ENCODE measurements around the gene TMEM253. TPM values are rescaled to one million over a fixed set of nuclear protein-coding genes. Genes with fewer than 3 reads are reported as not detected.

Gene TMEM253
- total RNA-seq, 1 donor from 2014 or later, result 1.6 TPM

DNA sequence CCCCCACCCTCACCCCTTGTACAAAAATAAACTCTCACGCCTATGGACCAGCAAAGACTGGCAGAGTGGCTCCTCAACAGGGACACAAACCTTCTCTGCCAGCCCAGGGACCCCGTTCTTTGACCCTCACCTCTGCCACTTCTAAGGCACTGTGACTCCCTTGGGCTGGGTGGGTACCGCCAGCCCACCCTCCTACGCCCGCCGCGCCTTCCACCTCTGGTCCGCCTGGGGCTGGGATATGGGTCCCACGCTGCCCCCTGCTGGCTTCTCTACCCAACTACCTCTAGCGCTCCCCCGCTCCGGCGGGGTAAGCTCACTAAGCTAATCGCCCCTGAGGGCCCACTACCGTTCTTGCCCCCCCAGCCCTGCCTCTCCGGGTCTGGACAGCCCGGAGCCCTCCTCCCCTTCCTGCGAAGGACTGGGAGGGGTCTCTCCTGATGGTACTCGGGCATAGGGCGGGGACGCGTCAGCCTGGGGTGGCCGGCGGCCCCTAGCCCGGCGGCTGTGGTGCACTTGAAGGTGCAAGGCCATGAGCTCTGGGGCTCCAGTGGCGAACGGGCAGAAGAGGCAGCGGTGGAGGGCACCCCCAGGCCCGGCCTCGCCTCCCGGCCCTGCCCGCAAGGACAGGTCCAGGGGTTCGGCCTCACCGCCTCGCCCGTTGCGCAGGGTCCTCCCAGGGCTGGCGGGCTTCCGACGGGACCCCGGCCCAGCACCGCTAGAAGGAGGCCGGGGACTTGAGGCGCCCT lies 10.5 kb upstream of the TMEM253 start:
- no peak for DNase-seq (ENCODE audit: low spot score)

DNA sequence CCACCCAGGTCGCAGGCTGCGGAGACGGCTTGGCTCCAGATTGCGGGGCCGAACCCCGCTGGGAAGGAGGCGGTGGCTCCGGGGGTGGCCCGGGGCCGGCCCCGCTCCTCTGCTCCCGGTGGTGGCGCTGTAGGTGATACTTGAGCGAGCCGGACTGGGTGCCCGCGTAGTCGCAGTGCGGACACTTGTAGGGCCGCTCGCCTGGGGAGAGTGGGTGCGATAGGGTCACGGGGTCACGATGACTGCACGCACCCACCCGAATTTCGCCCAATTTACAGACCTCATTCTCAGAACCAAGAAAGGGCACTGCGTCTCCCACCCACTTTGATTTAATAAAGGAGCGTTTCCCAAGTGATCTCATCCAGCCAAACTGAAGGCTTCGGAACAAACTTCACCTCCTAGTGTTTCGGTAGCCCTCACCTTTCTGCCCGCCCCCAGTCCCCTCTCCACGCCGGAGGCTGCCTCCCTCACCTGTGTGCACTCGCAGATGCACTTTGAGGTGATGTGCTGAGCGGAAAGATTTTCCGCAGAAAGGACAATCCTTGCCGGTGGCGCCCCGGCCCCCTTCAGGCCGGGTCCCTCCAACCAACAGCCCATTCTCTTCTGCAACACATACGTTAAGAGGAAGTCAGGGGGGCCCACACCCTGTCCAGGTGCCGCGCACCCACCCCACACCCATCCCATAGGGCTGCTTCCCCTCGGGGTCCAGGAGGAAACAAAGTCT lies 9.8 kb upstream of the TMEM253 start:
- DNase-seq (ENCODE audit: low spot score), result no peak

DNA sequence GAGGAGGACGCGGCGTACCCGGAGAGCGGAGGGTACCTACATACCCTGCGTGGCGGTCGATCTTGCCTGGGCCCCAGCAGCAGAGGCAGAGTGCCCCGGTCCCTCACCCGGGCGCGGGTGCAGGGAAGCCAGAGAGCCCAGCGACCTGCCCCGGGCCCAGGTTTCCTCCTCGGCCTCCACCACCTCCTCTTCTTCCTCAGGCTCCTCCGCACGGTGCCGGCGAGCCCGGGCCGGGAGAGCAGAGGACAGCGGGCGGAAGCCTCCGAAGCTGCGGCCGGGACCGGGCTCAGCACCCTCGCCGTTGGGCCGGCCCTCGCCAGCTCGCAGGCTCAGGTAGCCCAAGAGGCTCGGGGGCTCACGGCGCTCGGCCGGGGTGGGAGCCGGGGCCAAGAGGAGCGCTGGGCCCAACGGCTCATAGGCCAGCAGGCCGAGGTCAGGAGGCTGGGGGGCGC lies 9.0 kb upstream of the TMEM253 start:
- DNase-seq (ENCODE audit: low spot score), result no peak

DNA sequence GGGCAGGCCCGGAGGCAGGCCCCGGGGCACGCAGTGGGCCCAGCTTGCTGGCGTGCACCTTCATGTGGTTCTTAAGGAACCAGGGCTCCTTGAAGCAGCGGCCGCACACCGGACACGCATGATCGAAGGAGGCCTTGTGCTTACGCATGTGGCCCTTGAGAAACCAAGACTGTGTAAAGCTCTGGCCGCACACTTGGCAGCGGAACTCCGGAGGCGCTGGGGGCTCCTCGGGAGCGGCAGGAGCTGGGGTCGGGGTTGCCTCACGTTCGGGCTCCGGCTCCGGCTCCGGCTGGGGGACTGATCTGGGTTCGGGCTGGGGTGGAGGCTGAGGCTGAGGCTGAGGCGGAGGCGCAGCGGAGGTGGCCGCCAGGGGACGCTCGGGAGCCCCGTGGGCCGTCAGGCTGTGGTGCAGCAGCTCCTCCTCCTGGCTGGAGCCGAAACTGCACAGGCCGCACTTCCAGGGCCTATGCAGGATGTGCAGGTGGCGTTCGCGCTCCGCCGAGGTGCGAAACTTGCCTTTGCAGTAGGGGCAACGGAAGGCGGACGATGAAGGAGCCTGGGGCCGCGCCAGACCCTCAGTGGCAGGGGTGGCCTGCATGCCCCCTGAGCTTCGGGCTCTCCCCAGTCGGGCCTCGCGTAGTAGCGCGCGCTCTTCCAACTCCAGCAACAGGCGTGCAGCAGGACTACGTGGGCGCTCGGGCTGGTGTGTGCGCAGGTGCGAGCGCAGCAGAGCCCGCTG lies 8.4 kb upstream of the TMEM253 start:
- DNase-seq (ENCODE audit: low spot score), result peak; percentile 87

DNA sequence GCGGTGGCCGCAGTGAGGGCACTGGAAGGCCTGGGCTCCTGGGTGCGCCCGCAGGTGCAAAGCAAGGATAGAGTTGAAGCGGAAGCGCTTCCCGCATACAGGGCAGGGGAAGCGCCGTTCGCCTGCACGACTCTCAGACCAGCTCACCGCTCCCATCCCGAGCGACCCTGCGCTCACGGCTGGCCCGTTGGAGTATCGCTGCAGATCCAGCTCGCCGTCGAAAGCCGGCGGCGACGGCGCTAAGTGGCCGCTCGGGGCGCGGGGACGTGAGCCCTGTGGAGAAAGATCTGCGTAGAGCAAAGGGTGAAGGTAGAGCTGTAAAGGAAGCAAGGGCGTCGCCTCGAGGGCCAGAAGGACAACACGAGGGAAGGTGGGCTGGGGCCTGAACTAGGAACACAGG lies 7.8 kb upstream of the TMEM253 start:
- DNase-seq (ENCODE audit: low spot score), result no peak

DNA sequence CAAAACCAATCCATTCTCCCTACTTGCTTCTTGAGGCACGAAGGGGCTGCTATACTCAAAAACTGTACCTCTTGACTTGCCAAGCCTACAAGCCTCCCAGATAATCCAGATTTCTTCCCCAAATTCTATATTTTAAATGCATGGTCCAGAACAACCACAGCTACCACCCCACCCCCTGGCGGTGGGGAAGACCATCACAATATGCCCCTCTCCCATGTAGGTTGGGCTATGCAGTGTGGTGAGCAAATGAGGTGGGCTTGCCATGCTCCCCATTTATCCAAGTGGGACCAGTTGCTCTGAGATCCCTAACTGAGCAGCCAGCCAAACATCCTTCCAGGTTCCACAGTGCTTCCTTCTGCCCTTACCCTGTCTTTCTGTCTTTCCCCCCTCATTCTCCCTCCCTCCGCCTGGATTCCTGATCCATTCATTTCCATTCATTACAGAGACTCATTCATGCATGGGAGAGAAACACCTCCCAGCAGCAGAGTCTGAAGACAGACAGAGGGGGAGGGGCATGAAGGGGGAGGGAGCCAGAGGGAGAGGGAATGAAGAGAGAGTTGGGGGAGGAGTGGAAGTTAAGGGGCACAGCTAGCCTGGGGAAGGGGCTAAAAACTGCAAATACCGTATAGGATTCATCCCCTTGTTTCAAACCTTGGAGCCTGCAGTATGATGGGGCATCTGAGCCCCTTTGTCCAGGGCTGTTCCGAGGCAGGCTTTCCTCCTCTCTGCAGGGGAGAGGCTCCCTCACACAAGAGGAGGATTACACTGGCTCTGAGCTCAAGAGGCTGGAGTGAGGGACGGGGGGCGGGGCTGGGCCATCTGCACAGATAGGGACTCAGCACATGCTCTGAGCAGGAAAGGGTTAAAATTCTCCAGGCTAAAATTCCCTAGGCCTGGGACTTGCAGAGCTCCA lies 6.8 kb upstream of the TMEM253 start:
- no peak for DNase-seq (ENCODE audit: low spot score)

DNA sequence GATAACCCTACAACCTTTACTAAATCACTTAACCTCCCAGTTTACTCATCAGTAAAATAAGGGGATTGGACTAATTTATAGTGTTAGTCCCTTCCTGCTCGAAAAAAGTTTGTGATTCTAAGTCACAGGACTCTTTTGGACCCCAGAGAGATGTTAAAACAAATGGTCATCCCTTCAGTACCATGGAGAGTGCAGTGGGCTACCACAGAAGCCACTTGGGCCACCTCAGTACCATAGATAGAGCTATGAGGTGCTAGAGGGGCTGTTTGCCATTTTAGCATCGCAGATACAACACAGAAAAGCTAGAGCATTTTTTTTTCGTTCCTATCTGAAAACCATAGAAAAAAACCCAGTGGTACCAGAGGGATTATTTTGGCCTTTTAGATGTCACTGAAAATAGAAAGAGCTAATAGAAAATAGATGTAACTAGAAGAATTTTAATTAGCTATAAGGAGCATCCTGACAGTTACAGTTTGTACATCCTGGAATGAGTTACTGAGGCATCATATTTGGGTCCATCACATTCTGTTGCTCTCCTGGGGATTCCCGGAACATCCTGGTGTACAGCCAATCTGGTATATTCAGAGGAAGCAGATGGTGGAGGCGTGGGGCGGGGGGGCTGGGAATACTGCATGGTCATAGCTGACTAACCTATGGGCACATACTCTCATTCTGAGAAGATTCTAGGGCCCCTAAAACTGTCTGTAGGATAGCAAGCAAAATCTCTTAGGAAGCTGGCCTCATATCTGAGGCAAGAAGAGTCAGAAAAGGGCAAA lies 5.2 kb upstream of the TMEM253 start:
- DNase-seq (ENCODE audit: low spot score), result no peak

DNA sequence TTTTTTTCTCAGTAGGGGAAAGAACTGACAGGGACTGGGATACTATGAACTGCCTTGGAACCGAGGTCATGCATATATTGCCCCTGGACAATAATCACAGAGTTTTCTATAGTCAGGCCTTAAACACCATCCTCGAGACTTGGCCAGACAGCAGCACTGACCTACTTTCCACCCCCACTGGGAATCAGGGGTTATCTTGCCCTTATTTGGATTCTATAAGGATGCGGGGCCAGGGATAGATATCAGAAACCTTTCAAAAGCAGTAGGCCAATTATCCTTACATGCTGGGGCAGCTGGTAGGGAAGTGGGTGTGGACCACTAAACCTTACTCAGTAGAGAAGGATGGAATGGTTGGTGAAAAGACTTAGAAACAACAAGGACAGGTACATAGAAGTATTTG lies 4.4 kb upstream of the TMEM253 start:
- DNase-seq (ENCODE audit: low spot score), result no peak

DNA sequence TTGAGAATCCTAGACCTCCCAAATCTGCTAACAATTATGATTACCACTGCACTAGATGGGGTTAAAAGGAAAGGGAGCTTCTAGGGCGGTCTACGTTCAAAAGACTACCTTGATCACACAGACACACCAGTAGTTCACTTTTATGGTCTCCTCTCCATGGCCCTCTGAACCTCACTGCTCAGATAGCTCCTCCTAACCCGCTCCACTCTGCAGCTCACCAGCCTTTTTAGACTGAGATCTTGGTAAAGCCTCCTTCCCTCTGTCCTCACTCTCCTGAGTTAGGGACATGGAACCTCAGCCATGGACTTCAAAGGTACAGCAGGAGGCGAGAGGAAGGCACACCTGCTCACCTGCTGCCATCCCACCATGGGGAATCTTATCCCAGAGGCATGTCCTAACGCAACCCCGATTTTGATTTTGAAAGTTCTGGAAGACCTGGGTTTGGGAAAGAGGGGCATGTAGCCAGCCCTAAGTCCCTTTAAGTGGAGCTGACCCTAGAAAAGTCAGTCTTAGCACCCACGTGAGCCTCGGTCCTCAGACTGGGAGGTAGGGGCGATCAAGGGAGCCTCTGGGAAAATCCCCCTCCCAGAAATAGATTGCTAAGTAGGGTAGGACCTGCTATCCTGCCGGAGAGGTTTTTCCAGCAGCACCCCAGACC lies 3.8 kb upstream of the TMEM253 start:
- no peak for DNase-seq (ENCODE audit: low spot score)

DNA sequence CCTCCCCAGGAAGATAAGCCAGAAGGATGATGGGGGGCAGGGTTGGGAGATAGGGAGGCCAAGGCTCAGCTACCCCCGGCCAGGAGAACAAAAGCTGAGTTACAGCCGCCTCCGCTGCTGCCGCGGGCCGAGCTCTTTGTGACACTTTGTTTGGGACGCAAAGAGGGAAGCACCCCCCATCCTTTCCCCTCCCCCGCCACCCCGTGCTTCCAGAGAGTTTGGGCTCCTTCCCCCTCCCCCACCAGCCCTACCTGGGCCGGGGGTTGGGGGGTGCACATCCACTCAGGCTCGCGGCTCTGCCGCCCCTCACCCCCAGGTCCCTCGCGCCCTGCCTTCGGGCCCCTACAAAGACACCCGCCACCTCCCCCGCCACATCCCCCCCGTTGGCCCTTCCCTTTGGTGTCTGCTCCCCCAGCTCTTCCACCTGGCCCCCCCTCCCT lies 3.2 kb upstream of the TMEM253 start:
- DNase-seq (ENCODE audit: low spot score), result no peak

DNA sequence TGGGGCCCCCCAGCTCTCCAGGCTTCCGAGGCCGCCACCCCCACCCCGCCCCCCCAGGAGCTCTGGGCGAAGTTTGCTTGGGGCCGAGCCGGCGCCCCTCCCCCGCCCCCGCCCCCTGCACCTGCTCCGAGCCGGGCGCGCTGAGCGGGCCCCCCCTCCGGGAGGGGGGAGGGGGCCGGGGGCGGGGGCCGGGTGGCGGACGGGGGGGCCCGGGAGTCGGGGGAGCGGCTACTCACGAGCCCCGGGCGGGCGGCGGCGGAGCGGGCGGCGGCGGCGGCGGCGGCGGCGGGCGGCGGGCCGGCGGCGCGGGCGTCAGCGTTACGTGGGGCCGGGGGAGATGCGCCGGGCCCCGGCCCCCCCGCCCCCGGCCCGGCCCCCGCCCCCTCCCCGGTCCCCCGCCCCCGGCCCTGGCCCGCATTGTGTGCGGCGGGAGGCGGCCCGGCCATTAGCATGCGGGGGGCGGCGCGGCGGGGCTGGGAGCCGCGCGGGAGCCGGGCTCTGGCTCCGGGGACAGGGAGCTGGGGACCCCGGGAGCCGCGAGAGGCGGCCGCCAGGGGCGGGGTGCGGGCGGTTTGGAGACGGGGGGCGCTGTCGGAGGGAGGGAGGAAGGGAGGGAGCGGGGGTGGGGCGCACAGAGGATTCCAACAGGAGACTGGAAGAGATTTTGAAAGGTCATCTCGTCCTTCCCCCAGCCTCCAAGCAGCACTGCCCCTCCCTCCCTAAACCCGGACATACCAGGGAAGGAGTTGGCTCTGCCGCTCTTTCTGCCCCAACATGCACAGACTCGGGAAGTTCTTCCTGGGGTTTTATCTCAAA lies 2.6 kb upstream of the TMEM253 start, which contains the start of gene ZNF219:
TSS of gene ZNF219 (minus strand) at position 580 of the 816 bp plus-strand sequence. CDS start 5,064 bp downstream, outside the sequence.
- peak; percentile 79 for DNase-seq (ENCODE audit: low spot score)

DNA sequence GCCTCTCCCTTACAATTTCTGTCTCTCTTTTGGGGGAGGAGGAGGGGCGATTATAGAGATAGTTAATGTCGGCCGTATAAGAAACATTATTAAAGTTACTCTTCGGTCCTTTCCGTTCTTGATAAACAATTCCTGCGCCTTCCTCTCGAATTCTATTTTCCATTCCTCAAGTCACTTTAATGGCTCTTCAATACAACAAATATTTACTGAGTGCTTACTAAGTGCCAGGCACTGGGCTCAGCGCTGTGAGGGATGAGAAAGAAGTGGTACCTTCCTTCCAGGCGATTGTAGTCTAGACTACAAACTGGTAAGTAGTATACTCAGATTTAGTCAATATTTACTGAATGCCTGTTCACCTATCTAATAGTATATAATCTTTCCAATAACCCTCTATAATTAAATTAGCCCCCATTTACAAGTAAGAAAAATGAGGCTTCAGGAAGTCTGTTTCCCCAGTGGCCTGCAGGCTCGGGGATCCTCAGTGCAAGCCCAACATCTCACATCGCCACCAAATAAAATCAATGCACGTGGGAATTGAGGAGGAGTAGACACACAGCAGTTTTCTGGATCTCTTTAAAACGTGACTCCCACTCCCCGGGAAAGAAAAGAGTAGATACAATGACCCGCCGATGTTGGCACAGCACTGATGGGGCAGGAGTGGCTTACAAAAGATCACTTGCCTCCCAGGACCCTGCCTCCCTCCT lies 1.8 kb upstream of the TMEM253 start:
- DNase-seq (ENCODE audit: low spot score), result no peak

DNA sequence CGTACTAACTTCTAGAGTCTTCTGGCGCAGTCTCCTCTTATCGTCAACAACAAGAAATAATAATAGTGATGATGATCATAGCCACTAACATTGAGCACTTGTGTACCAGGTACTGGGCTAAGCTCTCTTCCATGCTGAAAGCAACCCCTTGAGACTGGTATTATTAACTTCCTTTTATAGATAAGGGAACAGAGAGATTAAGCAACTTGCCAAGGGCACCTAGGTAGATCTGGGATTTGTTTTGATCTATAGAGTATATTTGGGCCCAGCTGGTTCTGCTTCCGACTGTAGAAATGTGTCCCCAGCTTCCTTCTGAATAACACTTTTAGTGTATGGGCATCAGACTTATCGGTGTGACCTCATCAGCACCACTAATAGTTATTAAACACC lies 1.3 kb upstream of the TMEM253 start:
- DNase-seq (ENCODE audit: low spot score), result no peak

DNA sequence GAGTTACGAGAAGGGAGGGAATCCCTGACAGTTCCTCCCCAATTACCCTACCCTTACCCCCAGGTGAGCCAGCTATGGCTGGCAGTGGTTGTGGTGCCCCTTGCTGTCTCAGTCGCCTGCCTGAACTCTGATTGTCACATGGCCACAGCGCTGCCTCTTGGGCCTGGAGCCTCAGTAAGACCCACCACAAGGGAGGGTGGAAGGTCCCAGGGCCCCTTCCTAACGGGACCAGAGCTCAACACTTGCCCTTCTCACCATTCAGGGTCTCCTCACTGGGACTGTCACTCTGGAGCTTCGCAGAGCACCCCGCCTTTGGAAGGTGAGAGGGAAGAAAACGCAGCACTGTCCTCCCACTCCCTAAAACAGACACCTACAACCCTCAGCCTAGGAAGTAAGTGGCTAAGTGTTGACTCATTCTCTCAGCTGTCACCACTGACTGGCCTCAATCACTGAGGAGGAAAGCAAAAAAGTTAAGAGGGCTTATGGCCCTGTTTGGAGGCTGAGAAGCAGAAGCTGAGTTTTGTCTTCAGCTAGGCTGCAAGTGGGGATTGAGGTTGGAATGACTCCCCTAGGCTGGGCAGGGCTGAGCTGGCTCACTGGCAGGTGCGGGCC lies 1.0 kb downstream of the TMEM253 start:
- DNase-seq (ENCODE audit: low spot score), result no peak

DNA sequence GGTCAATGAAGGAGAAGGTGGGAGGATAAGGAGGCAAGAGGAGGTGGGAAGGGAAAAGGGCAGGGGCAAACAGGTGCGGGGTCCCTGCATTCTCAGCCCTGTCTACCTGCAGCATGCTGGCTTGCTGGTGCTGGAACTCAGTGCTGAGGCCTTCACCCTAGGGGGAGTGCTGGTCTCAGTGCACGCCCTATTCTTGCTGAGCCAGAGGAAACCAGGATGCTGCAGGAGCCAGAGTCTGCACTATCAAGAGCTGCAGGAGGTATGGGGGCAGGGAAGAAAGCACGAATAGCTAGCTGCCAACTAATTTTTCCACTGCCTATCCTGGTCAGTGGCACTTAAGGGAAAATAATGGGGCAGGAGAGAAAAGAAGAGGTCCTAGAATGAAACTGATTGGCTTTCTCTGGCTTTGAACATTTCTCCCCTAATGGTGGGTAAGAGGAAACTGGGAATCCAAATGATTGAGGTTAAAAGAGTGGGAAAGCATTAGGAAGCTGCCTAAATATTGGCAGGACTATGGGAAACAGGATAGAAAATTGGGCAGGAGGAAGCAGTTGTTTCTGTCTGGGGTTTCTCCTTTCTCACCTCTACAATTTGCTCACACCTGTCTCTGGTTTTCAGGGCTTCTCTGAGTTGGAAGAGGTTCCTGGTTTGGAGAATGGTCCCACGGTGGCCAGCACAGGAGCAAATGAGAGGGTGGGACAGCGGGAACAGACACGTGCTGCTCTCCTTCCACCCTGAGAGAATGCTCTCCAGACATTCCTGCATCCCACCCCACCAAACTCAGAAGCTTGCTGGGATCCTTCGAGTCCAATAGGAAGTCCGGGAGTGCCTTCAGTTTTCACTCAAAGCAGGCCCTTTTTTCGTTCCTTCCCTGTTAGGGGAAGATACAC lies 1.9 kb downstream of the TMEM253 start:
- no peak for DNase-seq (ENCODE audit: low spot score)

DNA sequence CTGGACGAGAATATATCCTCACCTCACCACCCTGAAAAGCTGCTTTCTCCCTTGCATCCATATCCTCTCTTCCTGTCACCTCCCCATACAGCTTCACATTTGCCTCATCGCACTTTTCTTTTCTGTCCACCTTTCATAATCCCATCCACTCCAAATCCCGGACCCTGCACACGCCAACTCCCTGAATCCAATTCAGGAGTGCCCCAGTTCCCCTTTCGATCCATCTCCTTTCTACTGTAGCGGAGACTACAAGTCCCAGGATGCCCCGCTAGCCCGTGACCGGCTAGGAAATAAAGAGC lies 2.5 kb downstream of the TMEM253 start:
- DNase-seq (ENCODE audit: low spot score), result no peak
